DMS114 treated with DMSO at 0.1 percent for 48 hours (cell line): Measurements from ENCODE around the gene PCDHGA6.

ENCODE experiments used
- DNase-seq: peaks from one replicate; lab custom pipeline; 2025; ENCODE audit not compliant: unreplicated experiment; lab: John Stamatoyannopoulos, UW

PCDHGA6 gene

DNA sequence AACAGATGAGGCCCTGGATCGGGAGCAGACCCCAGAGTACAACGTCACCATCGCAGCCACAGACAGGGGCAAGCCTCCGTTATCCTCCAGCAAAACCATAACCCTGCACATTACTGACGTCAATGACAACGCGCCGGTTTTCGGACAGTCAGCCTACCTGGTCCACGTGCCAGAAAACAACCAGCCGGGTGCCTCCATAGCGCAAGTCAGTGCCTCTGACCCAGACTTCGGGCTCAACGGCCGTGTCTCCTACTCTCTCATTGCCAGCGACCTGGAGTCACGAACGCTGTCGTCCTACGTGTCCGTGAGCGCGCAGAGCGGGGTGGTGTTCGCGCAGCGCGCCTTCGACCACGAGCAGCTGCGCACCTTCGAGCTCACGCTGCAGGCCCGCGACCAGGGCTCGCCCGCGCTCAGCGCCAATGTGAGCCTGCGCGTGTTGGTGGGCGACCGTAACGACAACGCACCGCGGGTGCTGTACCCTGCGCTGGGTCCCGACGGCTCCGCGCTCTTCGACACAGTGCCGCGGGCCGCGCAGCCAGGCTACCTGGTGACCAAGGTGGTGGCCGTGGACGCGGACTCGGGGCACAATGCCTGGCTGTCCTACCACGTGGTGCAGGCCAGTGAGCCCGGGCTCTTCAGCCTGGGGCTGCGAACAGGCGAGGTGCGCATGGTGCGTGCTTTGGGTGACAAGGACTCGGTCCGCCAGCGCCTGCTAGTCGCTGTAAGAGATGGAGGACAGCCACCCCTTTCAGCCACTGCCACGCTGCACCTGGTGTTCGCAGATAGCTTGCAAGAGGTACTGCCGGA, 45.6 kb downstream of the PCDHGA6 start:
- no peak for DNase-seq

GRCh38 chr5:141420855-141421488, 47.3 kb downstream of the PCDHGA6 start, which contains the start of gene PCDHGA11:
PCDHGA11 (plus strand) TSS chr5:141421051; CDS start chr5:141421228, 177 bp downstream.
- no peak for DNase-seq

DNA sequence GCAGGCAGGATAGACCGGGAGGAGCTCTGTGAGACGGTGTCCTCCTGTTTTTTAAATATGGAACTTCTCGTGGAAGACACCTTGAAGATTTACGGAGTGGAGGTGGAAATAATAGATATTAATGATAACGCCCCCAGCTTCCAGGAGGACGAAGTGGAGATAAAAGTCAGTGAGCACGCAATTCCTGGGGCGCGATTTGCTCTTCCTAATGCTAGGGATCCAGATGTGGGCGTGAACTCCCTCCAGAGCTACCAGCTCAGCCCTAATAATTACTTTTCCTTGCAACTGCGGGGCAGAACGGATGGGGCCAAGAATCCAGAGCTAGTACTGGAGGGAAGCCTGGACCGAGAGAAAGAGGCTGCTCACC, 47.8 kb downstream of the PCDHGA6 start:
- DNase-seq = no peak

DNA sequence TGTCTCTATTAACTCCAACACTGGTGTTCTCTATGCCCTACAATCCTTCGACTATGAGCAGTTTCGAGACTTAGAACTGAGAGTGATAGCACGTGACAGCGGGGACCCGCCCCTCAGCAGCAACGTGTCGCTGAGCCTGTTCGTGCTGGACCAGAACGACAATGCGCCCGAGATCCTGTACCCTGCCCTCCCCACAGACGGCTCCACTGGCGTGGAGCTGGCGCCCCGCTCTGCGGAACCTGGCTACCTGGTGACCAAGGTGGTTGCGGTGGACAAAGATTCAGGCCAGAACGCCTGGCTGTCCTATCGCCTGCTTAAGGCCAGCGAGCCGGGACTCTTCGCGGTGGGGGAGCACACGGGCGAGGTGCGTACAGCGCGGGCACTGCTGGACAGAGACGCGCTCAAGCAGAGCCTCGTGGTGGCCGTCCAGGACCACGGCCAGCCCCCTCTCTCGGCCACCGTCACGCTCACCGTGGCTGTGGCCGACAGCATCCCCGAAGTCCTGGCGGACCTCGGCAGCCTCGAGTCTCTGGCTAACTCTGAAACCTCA, 49.1 kb downstream of the PCDHGA6 start:
- DNase-seq = no peak

DNA sequence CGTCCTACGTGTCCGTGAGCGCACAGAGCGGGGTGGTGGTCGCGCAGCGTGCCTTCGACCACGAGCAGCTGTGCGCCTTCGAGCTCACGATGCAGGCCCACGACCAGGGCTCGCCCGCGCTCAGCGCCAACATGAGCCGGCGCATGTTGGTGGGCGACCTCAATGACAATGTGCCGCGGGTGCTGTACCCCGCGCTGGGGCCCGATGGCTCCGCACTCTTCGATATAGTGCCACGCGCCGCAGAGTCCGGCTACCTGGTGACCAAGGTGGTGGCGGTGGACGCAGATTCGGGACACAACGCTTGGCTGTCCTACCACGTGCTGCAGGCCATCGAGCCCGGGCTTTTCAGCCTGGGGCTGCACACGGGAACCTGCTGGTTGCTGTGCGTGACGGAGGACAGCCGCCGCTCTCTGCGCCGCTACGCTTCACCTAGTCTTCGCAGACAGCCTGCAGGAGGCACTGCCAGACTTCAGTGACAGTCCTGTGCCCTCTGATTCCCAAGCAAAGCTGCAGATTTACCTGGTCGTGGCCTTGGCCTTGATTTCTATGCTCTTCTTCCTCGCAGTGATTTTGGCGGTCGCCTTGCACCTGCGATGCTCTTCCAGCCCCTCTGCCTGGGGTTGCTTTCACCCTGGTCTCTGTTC, 54.2 kb downstream of the PCDHGA6 start:
- no peak for DNase-seq
